ENCODE measurements around the gene ALG12. TPM values are rescaled to one million over a fixed set of nuclear protein-coding genes. Genes with fewer than 3 reads are reported as not detected.

The ALG12 gene
- total RNA-seq, 1 donor from 2014 or later: 18.7 TPM

GRCh38 chr22:49934891-49935557, 16.8 kb upstream of the ALG12 start:
- no peak for FAIRE-seq

GRCh38 chr22:49934160-49934890, 16.1 kb upstream of the ALG12 start:
- DNase-seq (ENCODE audit: low read depth) (peak; percentile 44), FAIRE-seq (no peak)
- H3K36me3 ChIP-seq (ENCODE audit: control insufficient read depth, insufficient read depth, low read length): no peaks in the 10 kb centered on the region
- peak overlapping the region; percentile 26 for H3K4me3 ChIP-seq (ENCODE audit: low read depth, low read length)
- no peaks in the 10 kb centered on the region for H3K27me3 ChIP-seq (ENCODE audit: control insufficient read depth, insufficient read depth, low read length)
- no peak for TF ChIP-seq CTCF (IDR thresholded peaks at IDR 0.05; ENCODE audit: insufficient read depth, low read length, severe bottlenecking)

More at GRCh38 chr22:49934891-49935557, 16.8 kb upstream of the ALG12 start:
- no peak for DNase-seq (ENCODE audit: low read depth)
- no peak for TF ChIP-seq CTCF (IDR thresholded peaks at IDR 0.05; ENCODE audit: insufficient read depth, low read length, severe bottlenecking)
- Histone ChIP-seq H3K4me3 (ENCODE audit: low read depth, low read length) (peak overlapping the region; percentile 26), H3K36me3 (ENCODE audit: control insufficient read depth, insufficient read depth, low read length) (no peaks in the 10 kb centered on the region), H3K27me3 (ENCODE audit: control insufficient read depth, insufficient read depth, low read length) (no peaks in the 10 kb centered on the region)

- no peak for TF ChIP-seq CTCF (IDR thresholded peaks at IDR 0.05; ENCODE audit: insufficient read depth, low read length, severe bottlenecking)
- no peak for DNase-seq (ENCODE audit: low read depth)
- H3K27me3 ChIP-seq (ENCODE audit: control insufficient read depth, insufficient read depth, low read length): no peaks in the 10 kb centered on the region
- H3K36me3 ChIP-seq (ENCODE audit: control insufficient read depth, insufficient read depth, low read length): no peaks in the 10 kb centered on the region
- FAIRE-seq: no peak
- H3K4me3 ChIP-seq (ENCODE audit: low read depth, low read length): no peak overlapping the region
These were observed 15.3 kb upstream of the ALG12 start for GRCh38 chr22:49933236-49934159.

- FAIRE-seq: peak; percentile 89
These were observed 12.6 kb upstream of the ALG12 start for GRCh38 chr22:49930596-49931412.

More at GRCh38 chr22:49930596-49931412, 12.6 kb upstream of the ALG12 start:
- peak; percentile 62 for DNase-seq (ENCODE audit: low read depth)
- peak; percentile 59 for TF ChIP-seq CTCF (IDR thresholded peaks at IDR 0.05; ENCODE audit: insufficient read depth, low read length, severe bottlenecking)
- peaks cover 1% of the 10 kb centered on the region for H3K36me3 ChIP-seq (ENCODE audit: control insufficient read depth, insufficient read depth, low read length)
- no peaks in the 10 kb centered on the region for H3K27me3 ChIP-seq (ENCODE audit: control insufficient read depth, insufficient read depth, low read length)
- H3K4me3 ChIP-seq (ENCODE audit: low read depth, low read length): no peak overlapping the region

All from bronchial epithelial cell (primary cell).